ENCODE measurements around the gene MSANTD2.

Gene MSANTD2

DNA sequence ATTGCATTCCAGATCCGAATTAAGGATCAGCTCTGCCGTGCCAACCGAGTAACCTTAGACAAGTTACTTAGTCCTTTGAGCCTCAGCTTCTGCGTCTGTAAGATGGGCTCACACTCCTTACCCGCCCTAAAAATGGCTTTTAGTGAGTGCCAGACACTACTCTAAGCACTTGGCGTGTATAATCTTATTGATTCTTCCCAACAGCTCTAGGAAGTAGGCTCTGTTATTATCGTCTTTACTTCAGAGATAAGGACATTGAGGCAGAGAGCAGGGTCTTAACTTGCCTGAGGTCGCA is 43.4 kb upstream of the MSANTD2 start:
- no peak for DNase-seq (ENCODE audit: low read depth in 1 of 2, low spot score in 1 of 2)
- H3K27me3 ChIP-seq (ENCODE audit: insufficient read depth, poor library complexity, severe bottlenecking): peaks cover 87% of the 10 kb centered on the region
- H3K27ac ChIP-seq (replicated peaks): no peak overlapping the region
- H3K4me3 ChIP-seq (replicated peaks; ENCODE audit: insufficient read depth, low read length): no peak overlapping the region
- TF ChIP-seq GABPA (IDR thresholded peaks at IDR 0.05; ENCODE audit: low read depth) (no peak), SPI1 (IDR thresholded peaks at IDR 0.05; ENCODE audit: borderline replicate concordance, low read depth) (no peak), POLR2AphosphoS5 (IDR thresholded peaks at IDR 0.05; ENCODE audit: low read depth) (no peak)
- TF ChIP-seq, protein P1, sequence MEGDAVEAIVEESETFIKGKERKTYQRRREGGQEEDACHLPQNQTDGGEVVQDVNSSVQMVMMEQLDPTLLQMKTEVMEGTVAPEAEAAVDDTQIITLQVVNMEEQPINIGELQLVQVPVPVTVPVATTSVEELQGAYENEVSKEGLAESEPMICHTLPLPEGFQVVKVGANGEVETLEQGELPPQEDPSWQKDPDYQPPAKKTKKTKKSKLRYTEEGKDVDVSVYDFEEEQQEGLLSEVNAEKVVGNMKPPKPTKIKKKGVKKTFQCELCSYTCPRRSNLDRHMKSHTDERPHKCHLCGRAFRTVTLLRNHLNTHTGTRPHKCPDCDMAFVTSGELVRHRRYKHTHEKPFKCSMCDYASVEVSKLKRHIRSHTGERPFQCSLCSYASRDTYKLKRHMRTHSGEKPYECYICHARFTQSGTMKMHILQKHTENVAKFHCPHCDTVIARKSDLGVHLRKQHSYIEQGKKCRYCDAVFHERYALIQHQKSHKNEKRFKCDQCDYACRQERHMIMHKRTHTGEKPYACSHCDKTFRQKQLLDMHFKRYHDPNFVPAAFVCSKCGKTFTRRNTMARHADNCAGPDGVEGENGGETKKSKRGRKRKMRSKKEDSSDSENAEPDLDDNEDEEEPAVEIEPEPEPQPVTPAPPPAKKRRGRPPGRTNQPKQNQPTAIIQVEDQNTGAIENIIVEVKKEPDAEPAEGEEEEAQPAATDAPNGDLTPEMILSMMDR (IDR thresholded peaks at IDR 0.05; ENCODE audit: insufficient read depth, low read length): no peak
- TF ChIP-seq, protein P2, sequence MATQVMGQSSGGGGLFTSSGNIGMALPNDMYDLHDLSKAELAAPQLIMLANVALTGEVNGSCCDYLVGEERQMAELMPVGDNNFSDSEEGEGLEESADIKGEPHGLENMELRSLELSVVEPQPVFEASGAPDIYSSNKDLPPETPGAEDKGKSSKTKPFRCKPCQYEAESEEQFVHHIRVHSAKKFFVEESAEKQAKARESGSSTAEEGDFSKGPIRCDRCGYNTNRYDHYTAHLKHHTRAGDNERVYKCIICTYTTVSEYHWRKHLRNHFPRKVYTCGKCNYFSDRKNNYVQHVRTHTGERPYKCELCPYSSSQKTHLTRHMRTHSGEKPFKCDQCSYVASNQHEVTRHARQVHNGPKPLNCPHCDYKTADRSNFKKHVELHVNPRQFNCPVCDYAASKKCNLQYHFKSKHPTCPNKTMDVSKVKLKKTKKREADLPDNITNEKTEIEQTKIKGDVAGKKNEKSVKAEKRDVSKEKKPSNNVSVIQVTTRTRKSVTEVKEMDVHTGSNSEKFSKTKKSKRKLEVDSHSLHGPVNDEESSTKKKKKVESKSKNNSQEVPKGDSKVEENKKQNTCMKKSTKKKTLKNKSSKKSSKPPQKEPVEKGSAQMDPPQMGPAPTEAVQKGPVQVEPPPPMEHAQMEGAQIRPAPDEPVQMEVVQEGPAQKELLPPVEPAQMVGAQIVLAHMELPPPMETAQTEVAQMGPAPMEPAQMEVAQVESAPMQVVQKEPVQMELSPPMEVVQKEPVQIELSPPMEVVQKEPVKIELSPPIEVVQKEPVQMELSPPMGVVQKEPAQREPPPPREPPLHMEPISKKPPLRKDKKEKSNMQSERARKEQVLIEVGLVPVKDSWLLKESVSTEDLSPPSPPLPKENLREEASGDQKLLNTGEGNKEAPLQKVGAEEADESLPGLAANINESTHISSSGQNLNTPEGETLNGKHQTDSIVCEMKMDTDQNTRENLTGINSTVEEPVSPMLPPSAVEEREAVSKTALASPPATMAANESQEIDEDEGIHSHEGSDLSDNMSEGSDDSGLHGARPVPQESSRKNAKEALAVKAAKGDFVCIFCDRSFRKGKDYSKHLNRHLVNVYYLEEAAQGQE (IDR thresholded peaks at IDR 0.05; ENCODE audit: insufficient replicate concordance, low read depth): no peak

DNA sequence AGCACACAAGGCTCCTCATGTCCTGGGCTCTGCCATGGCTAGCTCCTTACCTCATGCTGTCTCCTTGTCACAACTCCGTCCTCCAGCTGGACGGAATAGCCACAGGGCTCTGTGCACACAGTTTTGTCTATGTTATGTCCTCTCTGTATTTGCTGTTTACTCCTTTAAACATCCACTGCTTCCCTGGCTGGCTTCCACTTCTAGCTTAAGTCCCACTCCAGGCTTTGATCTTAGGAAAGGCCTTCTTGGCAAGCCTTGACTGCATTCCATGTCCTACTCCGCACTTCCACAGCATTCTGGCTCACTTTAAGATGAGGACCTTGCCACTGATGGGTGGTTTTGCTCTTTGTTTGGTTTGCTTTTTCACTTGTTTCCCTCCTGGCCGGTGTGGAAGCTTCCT is 42.1 kb upstream of the MSANTD2 start:
- TF ChIP-seq POLR2AphosphoS5 (IDR thresholded peaks at IDR 0.05; ENCODE audit: low read depth) (no peak), SPI1 (IDR thresholded peaks at IDR 0.05; ENCODE audit: borderline replicate concordance, low read depth) (no peak), GABPA (IDR thresholded peaks at IDR 0.05; ENCODE audit: low read depth) (no peak)
- TF ChIP-seq, protein P1 (IDR thresholded peaks at IDR 0.05; ENCODE audit: insufficient read depth, low read length): no peak
- TF ChIP-seq, protein P2 (IDR thresholded peaks at IDR 0.05; ENCODE audit: insufficient replicate concordance, low read depth): no peak
- H3K27me3 ChIP-seq (ENCODE audit: insufficient read depth, poor library complexity, severe bottlenecking): peaks cover 88% of the 10 kb centered on the region

DNA sequence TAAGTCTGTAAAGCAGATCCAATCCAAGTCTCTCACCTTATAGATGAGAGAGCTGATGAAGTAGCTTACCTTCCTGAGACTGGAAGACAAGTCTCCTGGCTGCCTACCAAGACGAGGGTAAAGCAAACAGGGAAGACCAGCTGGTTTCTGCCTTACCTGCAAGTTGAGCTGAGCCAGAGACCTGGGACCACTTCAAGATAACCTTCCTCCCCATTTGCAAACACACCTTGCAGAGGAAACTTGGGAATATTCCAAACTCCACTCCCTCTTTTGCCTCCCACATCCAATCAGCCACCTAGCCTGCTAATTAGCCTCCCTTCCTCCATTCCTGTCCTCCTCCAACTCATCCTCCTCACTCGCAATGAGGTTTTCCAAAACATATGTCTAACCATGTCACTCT is 41.6 kb upstream of the MSANTD2 start:
- no peak overlapping the region for H3K4me3 ChIP-seq (replicated peaks; ENCODE audit: insufficient read depth, low read length)
- no peak for DNase-seq (ENCODE audit: low read depth in 1 of 2, low spot score in 1 of 2)
- no peak overlapping the region for H3K27ac ChIP-seq (replicated peaks)
- TF ChIP-seq, protein P1 (IDR thresholded peaks at IDR 0.05; ENCODE audit: insufficient read depth, low read length): no peak
- TF ChIP-seq SPI1 (IDR thresholded peaks at IDR 0.05; ENCODE audit: borderline replicate concordance, low read depth) (no peak), POLR2AphosphoS5 (IDR thresholded peaks at IDR 0.05; ENCODE audit: low read depth) (no peak), GABPA (IDR thresholded peaks at IDR 0.05; ENCODE audit: low read depth) (no peak)
- TF ChIP-seq, protein P2 (IDR thresholded peaks at IDR 0.05; ENCODE audit: insufficient replicate concordance, low read depth): no peak
- peaks cover 86% of the 10 kb centered on the region for H3K27me3 ChIP-seq (ENCODE audit: insufficient read depth, poor library complexity, severe bottlenecking)

More for the DNA sequence above, 42.1 kb upstream of the MSANTD2 start:
- DNase-seq (ENCODE audit: low read depth in 1 of 2, low spot score in 1 of 2): no peak
- H3K27ac ChIP-seq (replicated peaks): no peak overlapping the region
- no peak overlapping the region for H3K4me3 ChIP-seq (replicated peaks; ENCODE audit: insufficient read depth, low read length)
